NCI-H1694 treated with DMSO at 0.1 percent for 48 hours (cell line): ENCODE results near the gene FAM170B.

Source experiments
- DNase-seq: peaks from one replicate; lab custom pipeline; 2025; lab: John Stamatoyannopoulos, UW

FAM170B gene

DNA sequence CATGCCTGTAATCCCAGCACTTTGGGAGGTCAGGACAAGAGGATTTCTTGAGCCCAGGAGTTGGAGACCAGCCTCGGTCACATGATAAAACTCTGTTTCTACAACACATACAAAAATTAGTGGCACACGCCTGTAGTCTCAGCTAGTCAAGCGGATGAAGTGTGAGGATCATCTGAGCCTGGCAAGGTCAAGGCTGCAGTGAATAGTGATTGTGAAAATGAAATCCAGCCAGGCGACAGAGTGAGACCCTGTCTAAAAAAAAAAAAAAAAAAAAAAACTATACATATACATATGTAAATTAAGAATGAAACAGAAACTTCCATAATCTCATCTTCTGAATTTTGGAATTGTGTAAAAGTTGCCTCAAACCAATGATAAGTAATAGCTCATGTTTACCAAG lies 18.2 kb upstream of the FAM170B start:
- DNase-seq: no peak

- no peak for DNase-seq
These were observed 17.7 kb upstream of the FAM170B start for GRCh38 chr10:49151481-49151880.

DNA sequence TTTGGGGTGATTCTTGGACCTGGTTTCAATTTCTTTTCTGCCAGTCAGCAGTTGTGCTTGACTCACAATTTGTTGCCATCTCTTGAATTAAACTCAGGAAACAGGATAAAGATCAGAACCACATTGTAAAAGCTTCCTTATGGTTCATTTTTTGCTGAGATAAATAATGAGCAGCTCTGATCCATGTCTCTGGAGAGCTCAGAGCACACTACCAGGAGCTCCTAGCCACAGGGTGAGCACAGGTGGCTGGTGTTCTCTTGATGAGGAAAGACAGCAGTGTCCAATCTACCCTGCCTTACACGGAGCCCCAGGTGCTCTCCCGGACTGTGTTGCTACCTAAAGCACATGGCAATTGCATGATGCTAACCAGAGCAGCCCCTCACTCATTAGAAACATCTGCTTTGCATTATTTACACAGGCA lies 17.2 kb upstream of the FAM170B start:
- DNase-seq: no peak

- DNase-seq: no peak
These were observed 16.6 kb upstream of the FAM170B start for GRCh38 chr10:49150426-49150825.

DNA sequence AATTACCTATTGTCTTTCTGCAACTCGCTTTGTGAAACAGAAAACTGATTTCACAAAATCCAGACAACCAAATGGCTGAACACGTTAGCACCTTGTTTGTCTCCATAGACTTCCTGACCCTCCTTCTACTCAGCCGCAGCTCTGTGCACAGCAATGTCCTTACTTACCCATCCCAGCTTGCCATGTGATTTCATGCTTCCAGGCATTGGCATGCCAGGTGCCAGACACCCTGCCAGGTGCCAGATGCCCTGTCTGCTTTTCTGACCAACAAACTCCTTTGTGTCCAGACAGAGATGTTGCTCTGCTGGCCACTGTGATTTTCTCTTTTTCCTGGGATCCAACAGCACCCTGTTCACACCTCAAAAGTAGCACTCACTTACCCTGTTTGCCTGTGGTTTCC lies 16.1 kb upstream of the FAM170B start:
- no peak for DNase-seq

GRCh38 chr10:49144058-49144720 lies 10.4 kb upstream of the FAM170B start:
- no peak for DNase-seq

DNA sequence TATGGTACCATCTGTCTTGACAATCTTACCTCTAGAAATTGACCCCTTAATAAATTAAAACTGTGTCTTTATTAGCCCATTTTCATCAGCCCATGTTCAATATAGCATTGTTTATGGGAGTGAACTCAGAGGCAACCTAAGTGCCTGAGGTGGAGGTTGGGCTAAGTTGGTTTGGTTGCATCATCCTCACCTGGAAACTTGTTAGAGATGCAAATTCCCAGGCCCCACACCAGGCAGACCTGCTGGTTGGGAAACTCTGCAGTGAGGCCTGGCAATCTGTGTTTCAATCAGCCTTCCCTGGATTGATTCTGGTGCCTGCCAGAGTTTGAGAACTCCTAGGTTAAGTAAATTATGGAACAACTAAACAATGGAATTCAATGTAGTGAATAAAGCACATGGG lies 9.4 kb upstream of the FAM170B start:
- DNase-seq: no peak

- DNase-seq: no peak
These were observed 7.9 kb upstream of the FAM170B start for GRCh38 chr10:49141541-49142332.

- no peak for DNase-seq
These were observed 6.7 kb upstream of the FAM170B start for GRCh38 chr10:49140304-49141177.

DNA sequence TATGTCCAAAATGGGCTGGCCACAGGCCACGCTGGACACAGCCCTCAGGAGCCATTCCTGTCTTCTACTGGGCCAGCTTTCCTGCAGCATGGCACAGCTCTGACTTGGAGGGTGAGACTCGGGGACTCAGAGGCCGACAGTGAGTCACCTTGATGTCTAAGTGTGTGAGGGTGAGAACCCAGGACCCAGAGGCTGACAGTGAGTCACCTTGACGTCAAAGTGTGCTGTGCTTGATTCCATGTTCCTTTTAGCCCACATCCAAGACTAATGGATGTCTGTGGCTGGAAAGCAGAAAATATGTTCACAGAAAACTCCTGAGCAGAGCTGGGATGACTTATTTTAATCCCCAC lies 6.0 kb upstream of the FAM170B start:
- no peak for DNase-seq

GRCh38 chr10:49139028-49139845 lies 5.4 kb upstream of the FAM170B start:
- no peak for DNase-seq

DNA sequence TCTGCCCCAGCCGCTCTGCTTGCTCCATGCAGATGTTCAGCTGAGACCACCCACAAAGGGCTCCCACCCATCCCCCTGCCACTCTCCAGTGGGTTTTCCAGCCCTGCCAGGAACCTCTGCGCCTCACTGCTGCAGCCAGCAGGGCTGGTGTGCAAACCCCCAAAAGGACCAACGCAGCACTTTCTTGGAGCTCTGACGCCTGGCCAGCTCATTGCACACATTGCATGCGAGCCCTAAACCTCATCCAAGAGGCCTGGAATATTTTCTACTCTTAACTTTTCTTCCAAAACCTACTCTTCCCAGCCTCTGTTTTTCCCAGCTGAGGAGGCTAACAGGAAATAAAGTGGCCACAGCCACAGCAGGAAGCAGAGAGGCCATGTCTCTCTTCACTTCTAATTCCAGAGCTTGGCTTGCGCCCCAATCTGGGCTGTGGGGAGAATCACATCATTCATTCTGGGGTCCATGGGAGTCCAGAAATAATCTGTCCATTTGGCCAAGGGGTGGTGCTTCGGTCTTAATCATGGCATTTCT lies 4.6 kb upstream of the FAM170B start:
- no peak for DNase-seq

- DNase-seq: no peak
These were observed 2.7 kb upstream of the FAM170B start for GRCh38 chr10:49136525-49136924.

DNA sequence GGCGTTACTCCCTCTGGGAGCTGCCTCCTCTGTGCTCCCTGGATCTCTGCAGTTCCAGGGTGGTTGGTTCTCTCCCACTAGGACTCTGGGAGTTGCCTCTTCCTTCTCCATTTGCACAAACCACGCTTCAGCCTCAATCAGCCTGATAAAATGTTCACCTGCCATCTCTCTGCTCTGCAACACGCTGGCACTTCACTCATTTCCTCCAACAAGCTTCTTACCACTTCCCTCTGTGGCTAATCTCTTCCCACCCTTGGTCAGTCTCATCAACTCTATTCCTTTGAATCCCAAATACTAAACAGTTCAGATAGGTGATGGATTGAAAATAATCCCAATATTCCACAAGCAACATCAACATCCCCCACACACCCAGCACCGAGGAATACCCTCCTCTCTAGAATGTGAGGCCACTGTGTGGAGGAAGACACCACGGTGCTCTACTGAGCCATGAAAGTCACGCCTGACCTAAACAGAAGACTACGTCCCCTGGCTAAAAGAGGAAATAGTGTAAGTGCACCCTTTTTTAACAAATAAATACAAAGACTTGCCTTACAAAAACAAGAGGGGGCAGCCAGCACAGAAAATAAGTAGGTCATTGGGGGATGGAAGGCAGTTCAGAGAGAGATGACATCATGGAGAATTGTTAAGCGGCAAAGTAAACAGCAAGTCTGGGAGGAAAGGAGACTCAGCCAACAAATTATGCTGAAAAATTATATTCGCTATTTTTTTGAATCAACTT lies 1.9 kb upstream of the FAM170B start:
- no peak for DNase-seq

GRCh38 chr10:49134327-49134726 lies 506 bp upstream of the FAM170B start:
- no peak for DNase-seq

DNA sequence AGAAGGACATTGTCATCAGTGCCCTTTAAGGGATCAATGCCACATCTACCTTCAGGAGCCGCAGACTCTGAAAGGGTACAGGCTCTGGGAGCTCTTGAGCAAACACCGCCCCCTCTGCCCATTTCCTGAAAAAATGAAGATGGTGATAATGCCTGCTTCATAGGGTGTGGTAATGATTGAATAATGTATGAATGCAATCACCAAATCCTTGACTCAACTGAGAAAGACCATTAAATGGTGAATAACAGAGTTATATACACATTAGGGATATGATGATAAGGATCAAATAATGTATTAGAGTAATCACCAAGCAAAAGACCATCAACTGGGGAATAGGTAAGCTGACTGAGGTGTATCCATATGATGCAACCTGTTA lies 1.5 kb downstream of the FAM170B start:
- DNase-seq: no peak

DNA sequence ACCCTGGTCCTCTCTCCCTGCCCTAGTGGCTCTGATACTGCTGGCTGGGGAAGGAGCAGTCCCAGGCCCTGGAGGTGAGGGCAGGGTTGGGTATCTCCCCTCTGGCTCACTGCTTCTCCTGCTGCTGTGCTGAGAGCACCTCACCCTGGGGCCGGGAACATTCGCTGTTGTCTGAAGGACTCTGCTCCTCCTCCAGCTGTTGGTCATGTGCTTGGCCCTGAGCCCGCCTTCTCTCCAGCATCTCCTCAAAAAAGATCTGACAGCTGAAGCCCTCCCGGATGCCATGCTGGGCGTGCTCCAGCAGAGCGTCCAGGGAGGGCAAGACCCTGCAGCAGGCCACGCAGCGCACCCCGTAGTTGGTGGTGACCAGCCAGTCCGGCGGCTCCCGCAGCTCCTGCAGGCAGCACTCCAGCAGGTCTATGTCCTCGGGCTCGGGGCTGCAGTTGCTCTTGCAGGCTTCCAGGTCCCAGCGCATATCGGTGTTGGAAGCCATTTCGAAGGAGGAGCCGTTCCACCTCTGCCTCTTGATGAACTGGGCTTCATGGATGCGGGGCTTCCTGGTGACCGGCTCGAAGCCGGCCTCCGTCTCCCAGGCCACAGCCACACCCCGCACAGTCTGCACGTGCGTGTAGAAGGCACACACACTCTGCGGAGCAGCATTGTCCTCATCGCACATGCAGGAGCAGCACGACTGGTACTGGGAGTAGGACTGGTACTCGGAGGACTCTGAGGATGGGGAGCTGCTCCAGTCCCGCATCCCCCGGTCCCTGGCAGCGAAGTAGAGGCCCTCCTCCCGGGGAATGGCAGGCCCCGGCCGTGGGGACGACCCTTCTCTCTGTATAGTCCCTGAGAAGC lies 2.1 kb downstream of the FAM170B start:
- DNase-seq: no peak

DNA sequence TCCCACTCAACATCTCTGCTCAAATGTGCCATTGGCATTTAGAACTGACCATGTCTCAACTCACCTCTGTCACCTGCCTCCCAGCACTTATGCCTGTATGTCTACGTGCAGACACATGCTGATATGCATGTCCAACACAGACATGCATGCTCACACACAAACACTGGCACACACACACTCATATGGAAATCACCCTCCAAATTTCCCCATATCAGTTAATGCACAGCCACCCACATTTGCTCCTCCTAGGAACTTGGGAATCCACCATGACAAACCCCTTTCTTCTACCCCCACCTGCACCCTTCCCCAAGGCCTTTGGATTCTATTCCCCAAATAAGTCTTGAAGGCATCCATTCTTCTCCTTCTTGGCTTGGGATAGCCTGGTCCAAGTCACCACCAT lies 4.4 kb downstream of the FAM170B start:
- DNase-seq: no peak

GRCh38 chr10:49128854-49129253 lies 5.0 kb downstream of the FAM170B start:
- DNase-seq: no peak
